Measurements from ENCODE around the gene BICD2.

Gene BICD2

DNA sequence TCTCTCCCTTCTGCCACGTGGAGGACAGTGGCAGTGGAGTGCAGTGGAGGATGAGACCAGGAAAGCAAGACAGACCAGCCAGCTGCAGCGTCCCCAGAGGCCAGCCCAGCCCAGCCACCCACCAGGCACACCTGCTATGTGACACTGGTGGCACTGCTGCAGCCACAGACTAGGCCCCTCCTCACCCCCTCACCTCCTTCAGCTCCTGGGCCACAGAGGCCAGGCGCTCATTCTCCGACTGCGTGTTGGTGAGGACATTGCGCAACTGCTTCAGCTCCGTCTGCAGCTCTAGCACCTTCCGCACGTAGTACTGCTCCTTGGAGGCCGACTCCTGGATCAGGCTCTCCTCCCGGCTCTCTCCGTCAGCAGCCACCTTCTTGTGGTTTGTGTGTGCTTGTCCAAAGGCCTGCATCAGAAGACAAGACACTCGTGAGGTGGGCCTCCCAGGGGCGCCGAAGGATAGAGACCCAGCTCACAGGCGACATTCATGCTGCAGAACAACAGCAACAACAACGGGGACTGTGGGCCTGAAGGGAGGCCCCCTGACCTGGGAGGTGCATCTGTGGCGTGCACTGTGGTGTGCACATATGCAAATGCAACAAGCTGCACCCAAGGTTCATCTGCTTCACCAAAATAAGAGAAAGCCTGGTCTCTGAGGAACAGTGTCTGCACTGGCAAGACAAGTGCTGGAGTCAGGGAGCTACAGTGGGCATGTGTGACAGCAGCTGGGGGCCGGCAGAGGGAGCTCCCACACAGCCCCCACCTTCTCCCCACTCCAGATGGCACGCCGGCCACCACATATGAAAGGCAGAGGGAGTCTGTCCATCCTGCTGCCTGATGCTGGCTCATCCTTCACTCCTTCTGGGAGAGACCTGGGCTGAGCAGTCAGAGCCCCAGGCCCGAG lies 35.5 kb downstream of the BICD2 start:
- Histone ChIP-seq H3K9ac (ENCODE audit: low read depth, low read length) (no peak overlapping the region), H4K20me1 (ENCODE audit: insufficient read depth, low read length) (peaks cover 74% of the 10 kb centered on the region), H2AFZ (ENCODE audit: low read depth, low read length) (no peak overlapping the region), H3K36me3 (ENCODE audit: insufficient read depth, low read length) (peaks cover 51% of the 10 kb centered on the region), H3K4me1 (ENCODE audit: insufficient read depth, low read length) (no peaks in the 10 kb centered on the region), H3K4me3 (ENCODE audit: low read depth in 1 of 2, low read length in 2 of 2) (no peak overlapping the region), H3K9me3 (ENCODE audit: insufficient read depth, low read length, severe bottlenecking) (no peaks in the 10 kb centered on the region), H3K27ac (ENCODE audit: low read length) (no peak overlapping the region), H3K27me3 (ENCODE audit: insufficient read depth, low read length, poor library complexity) (no peaks in the 10 kb centered on the region), H3K4me2 (ENCODE audit: insufficient read depth, low read length) (no peak overlapping the region), H3K79me2 (ENCODE audit: insufficient read depth, low read length) (peaks cover 80% of the 10 kb centered on the region)
- ATAC-seq (ENCODE audit: insufficient read depth, low read depth) (no peak), DNase-seq (no peak)
- TF ChIP-seq, protein P1, sequence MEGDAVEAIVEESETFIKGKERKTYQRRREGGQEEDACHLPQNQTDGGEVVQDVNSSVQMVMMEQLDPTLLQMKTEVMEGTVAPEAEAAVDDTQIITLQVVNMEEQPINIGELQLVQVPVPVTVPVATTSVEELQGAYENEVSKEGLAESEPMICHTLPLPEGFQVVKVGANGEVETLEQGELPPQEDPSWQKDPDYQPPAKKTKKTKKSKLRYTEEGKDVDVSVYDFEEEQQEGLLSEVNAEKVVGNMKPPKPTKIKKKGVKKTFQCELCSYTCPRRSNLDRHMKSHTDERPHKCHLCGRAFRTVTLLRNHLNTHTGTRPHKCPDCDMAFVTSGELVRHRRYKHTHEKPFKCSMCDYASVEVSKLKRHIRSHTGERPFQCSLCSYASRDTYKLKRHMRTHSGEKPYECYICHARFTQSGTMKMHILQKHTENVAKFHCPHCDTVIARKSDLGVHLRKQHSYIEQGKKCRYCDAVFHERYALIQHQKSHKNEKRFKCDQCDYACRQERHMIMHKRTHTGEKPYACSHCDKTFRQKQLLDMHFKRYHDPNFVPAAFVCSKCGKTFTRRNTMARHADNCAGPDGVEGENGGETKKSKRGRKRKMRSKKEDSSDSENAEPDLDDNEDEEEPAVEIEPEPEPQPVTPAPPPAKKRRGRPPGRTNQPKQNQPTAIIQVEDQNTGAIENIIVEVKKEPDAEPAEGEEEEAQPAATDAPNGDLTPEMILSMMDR (IDR thresholded peaks at IDR 0.05; ENCODE audit: borderline replicate concordance, extremely low read depth, low read length, poor library complexity, severe bottlenecking) = no peak
- no peak for TF ChIP-seq EZH2 (IDR thresholded peaks at IDR 0.05; ENCODE audit: borderline replicate concordance, low read depth, low read length, severe bottlenecking)

DNA sequence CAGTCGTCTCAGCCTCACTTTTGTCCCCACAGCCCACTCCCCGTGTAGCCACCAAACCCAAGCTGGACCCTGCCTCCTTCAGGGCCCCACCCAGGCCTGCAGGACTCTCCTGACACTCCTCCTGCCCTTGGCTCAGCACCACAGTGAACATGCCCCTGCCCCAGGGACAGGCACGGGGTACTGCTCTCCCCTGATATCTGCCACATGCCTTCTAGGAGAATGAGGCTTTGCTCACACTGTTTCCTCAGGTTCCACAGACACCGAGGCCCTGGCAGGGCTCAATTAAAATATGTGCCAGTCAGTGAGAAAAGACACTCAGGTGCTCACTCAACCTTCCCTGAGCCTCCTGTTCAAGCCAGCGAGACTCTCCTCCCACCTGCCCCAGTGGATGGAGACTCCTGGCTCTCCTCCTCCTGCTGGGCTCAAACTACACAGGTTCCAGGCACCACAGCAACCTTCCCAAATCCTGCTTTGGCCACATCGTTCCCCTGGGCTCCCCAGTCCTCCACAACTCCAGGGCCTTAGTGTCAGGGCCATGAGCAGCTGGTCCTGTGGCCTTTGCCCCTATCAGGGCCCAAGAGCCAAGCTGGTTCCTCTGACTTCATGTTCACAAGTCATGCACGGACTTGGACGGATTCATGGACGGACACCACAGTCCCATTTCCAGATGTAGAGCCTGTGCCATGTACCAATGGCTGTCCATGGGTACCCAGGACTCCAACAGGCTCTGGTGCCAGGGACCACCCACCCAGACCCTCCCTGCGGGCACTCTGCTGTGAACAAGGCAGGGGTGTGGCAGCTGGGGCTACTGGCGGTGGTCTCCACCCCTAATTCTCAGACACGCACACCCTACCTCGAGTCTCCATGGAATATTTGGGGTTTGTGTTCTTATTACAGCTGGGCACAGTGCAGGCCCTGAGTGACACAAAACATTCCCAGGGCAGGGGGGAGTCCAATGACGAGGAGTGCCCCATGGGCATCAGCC lies 36.6 kb downstream of the BICD2 start:
- TF ChIP-seq EZH2 (IDR thresholded peaks at IDR 0.05; ENCODE audit: borderline replicate concordance, low read depth, low read length, severe bottlenecking) = no peak
- TF ChIP-seq, protein P1 (IDR thresholded peaks at IDR 0.05; ENCODE audit: borderline replicate concordance, extremely low read depth, low read length, poor library complexity, severe bottlenecking) = no peak
- Histone ChIP-seq H3K27me3 (ENCODE audit: insufficient read depth, low read length, poor library complexity) (no peaks in the 10 kb centered on the region), H3K36me3 (ENCODE audit: insufficient read depth, low read length) (peaks cover 60% of the 10 kb centered on the region), H3K27ac (ENCODE audit: low read length) (no peak overlapping the region), H3K9ac (ENCODE audit: low read depth, low read length) (no peak overlapping the region), H2AFZ (ENCODE audit: low read depth, low read length) (no peak overlapping the region), H3K4me1 (ENCODE audit: insufficient read depth, low read length) (no peaks in the 10 kb centered on the region), H3K9me3 (ENCODE audit: insufficient read depth, low read length, severe bottlenecking) (no peaks in the 10 kb centered on the region), H4K20me1 (ENCODE audit: insufficient read depth, low read length) (peaks cover 84% of the 10 kb centered on the region), H3K4me2 (ENCODE audit: insufficient read depth, low read length) (no peak overlapping the region), H3K4me3 (ENCODE audit: low read depth in 1 of 2, low read length in 2 of 2) (no peak overlapping the region), H3K79me2 (ENCODE audit: insufficient read depth, low read length) (peaks cover 75% of the 10 kb centered on the region)
- ATAC-seq (ENCODE audit: insufficient read depth, low read depth) (no peak), DNase-seq (no peak)

DNA sequence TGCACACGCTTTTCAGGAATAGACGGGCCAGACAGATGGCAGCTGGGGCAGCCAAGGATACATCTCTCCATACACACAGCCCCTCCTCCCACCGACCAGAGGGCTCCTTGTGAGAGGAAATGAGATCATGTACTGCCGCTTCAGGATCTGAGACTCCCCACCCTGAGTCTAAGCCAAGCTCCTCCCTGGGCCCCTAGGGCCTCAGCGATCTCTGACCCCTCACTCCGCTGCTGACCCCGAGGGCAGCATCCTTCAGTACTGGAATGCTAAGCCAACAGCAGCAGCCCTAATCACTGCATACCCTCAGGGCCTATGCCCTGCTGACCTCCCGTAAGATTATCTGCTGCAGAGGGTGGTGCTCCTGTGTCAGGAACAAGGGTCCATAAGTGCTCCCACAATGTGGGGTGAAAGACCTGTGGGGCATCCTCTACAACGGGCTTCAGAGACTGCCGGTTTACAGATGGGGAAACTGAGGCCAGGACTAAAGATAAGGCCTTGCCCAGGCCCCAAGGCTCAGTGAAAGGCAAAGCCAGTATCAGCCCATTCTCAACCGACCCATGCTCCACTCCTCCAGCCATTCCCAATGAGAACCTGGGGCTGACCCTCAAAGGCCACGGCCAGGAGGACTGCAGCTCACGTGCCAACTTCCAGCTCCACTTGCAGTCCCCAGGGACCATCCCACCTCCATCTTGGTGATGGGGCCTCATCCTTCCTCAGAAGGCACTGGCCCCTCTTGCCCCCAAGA lies 37.5 kb downstream of the BICD2 start:
- Histone ChIP-seq H3K9me3 (ENCODE audit: insufficient read depth, low read length, severe bottlenecking) (no peaks in the 10 kb centered on the region), H3K4me3 (ENCODE audit: low read depth in 1 of 2, low read length in 2 of 2) (no peak overlapping the region), H3K4me2 (ENCODE audit: insufficient read depth, low read length) (no peak overlapping the region), H3K27me3 (ENCODE audit: insufficient read depth, low read length, poor library complexity) (no peaks in the 10 kb centered on the region), H3K79me2 (ENCODE audit: insufficient read depth, low read length) (peaks cover 66% of the 10 kb centered on the region), H4K20me1 (ENCODE audit: insufficient read depth, low read length) (peaks cover 92% of the 10 kb centered on the region), H3K4me1 (ENCODE audit: insufficient read depth, low read length) (no peaks in the 10 kb centered on the region), H3K27ac (ENCODE audit: low read length) (no peak overlapping the region), H2AFZ (ENCODE audit: low read depth, low read length) (no peak overlapping the region), H3K36me3 (ENCODE audit: insufficient read depth, low read length) (peaks cover 68% of the 10 kb centered on the region), H3K9ac (ENCODE audit: low read depth, low read length) (no peak overlapping the region)
- no peak for TF ChIP-seq EZH2 (IDR thresholded peaks at IDR 0.05; ENCODE audit: borderline replicate concordance, low read depth, low read length, severe bottlenecking)
- TF ChIP-seq, protein P1 (IDR thresholded peaks at IDR 0.05; ENCODE audit: borderline replicate concordance, extremely low read depth, low read length, poor library complexity, severe bottlenecking) = no peak
- ATAC-seq (ENCODE audit: insufficient read depth, low read depth) = no peak
- no peak for DNase-seq
